ENCODE measurements around the gene HCAR2. TPM values are rescaled to one million over a fixed set of nuclear protein-coding genes. Genes with fewer than 3 reads are reported as not detected.
"Not testable (repeated sequence)": the region's sequence is repeated elsewhere in the genome, so short reads cannot be mapped to it uniquely, and the experiment has no call there.

Gene HCAR2
- total RNA-seq, 1 experiment from 2014 or later = not detected

- Mint-ChIP-seq H3K36me3 (ENCODE audit: insufficient read depth, unreplicated experiment) (peaks cover 3% of the 10 kb centered on the region), H3K4me3 (ENCODE audit: low read depth, unreplicated experiment) (no peak overlapping the region), H3K27me3 (ENCODE audit: unreplicated experiment) (no peaks in the 10 kb centered on the region), H3K27ac (ENCODE audit: unreplicated experiment) (no peak overlapping the region), H3K9me3 (ENCODE audit: low read depth, unreplicated experiment) (no peaks in the 10 kb centered on the region), H3K4me1 (ENCODE audit: low read depth, unreplicated experiment) (no peaks in the 10 kb centered on the region)
- intact Hi-C loops (cut with micrococcal nuclease; ENCODE audit: unreplicated experiment) = no loop called here
- CTCF ChIA-PET = no interaction called here
- no TSS peak for BruUV-seq (replicated peaks)
- TF ChIP-seq CTCF (IDR thresholded peaks at IDR 0.05; ENCODE audit: unreplicated experiment) = no peak
- DNase-seq = no peak
These were observed 16.6 kb downstream of the HCAR2 start for GRCh38 chr12:122686538-122686937.

GRCh38 chr12:122684297-122684813, 18.8 kb downstream of the HCAR2 start:
- no peaks in the 10 kb centered on the region for H3K27me3 Mint-ChIP-seq (ENCODE audit: unreplicated experiment)
- intact Hi-C loops (cut with micrococcal nuclease; ENCODE audit: unreplicated experiment) = no loop called here
- H3K4me3 Mint-ChIP-seq (ENCODE audit: low read depth, unreplicated experiment) = no peak overlapping the region
- no peaks in the 10 kb centered on the region for H3K9me3 Mint-ChIP-seq (ENCODE audit: low read depth, unreplicated experiment)
- peaks cover 3% of the 10 kb centered on the region for H3K36me3 Mint-ChIP-seq (ENCODE audit: insufficient read depth, unreplicated experiment)
- peaks cover 5% of the 10 kb centered on the region for H3K4me1 Mint-ChIP-seq (ENCODE audit: low read depth, unreplicated experiment)
- TF ChIP-seq CTCF (IDR thresholded peaks at IDR 0.05; ENCODE audit: unreplicated experiment) = no peak
- no peak overlapping the region for H3K27ac Mint-ChIP-seq (ENCODE audit: unreplicated experiment)
- BruUV-seq (replicated peaks) = no TSS peak
- DNase-seq = no peak
- CTCF ChIA-PET = interaction anchor here (0.5 kb wide), 1 partner anchor 9 kb away, joined by 4 read pairs; no protein-coding TSS in a partner anchor

GRCh38 chr12:122681814-122682213, 21.3 kb downstream of the HCAR2 start:
- no peak for DNase-seq
- peaks cover 7% of the 10 kb centered on the region for H3K36me3 Mint-ChIP-seq (ENCODE audit: insufficient read depth, unreplicated experiment)
- H3K27me3 Mint-ChIP-seq (ENCODE audit: unreplicated experiment) = no peaks in the 10 kb centered on the region

GRCh38 chr12:122680989-122681388, 22.2 kb downstream of the HCAR2 start:
- DNase-seq; intact Hi-C loops (cut with micrococcal nuclease; ENCODE audit: unreplicated experiment); H3K27ac Mint-ChIP-seq (ENCODE audit: unreplicated experiment); H3K9me3 Mint-ChIP-seq (ENCODE audit: low read depth, unreplicated experiment); H3K27me3 Mint-ChIP-seq (ENCODE audit: unreplicated experiment); H3K4me3 Mint-ChIP-seq (ENCODE audit: low read depth, unreplicated experiment); BruUV-seq (replicated peaks); H3K36me3 Mint-ChIP-seq (ENCODE audit: insufficient read depth, unreplicated experiment): not testable (repeated sequence)
- CTCF ChIA-PET = interaction anchor here (0.7 kb wide), 1 partner anchor 33 kb away, joined by 3 read pairs; no protein-coding TSS in a partner anchor
- H3K4me1 Mint-ChIP-seq (ENCODE audit: low read depth, unreplicated experiment) = peaks cover 12% of the 10 kb centered on the region

More at GRCh38 chr12:122681814-122682213, 21.3 kb downstream of the HCAR2 start:
- Mint-ChIP-seq H3K4me1 (ENCODE audit: low read depth, unreplicated experiment) (peaks cover 12% of the 10 kb centered on the region), H3K27ac (ENCODE audit: unreplicated experiment) (no peak overlapping the region), H3K9me3 (ENCODE audit: low read depth, unreplicated experiment) (no peaks in the 10 kb centered on the region), H3K4me3 (ENCODE audit: low read depth, unreplicated experiment) (no peak overlapping the region)
- BruUV-seq (replicated peaks) = no TSS peak
- CTCF ChIA-PET = no interaction called here
- TF ChIP-seq CTCF (IDR thresholded peaks at IDR 0.05; ENCODE audit: unreplicated experiment) = no peak
- intact Hi-C loops (cut with micrococcal nuclease; ENCODE audit: unreplicated experiment) = no loop called here

- BruUV-seq (replicated peaks); intact Hi-C loops (cut with micrococcal nuclease; ENCODE audit: unreplicated experiment): not testable (repeated sequence)
- H3K4me1 Mint-ChIP-seq (ENCODE audit: low read depth, unreplicated experiment) = peaks cover 12% of the 10 kb centered on the region
These were observed 26.4 kb downstream of the HCAR2 start for GRCh38 chr12:122676781-122677180.

GRCh38 chr12:122676015-122676414, 27.1 kb downstream of the HCAR2 start:
- H3K9me3 Mint-ChIP-seq (ENCODE audit: low read depth, unreplicated experiment); H3K27me3 Mint-ChIP-seq (ENCODE audit: unreplicated experiment); DNase-seq; H3K36me3 Mint-ChIP-seq (ENCODE audit: insufficient read depth, unreplicated experiment); BruUV-seq (replicated peaks); intact Hi-C loops (cut with micrococcal nuclease; ENCODE audit: unreplicated experiment); H3K27ac Mint-ChIP-seq (ENCODE audit: unreplicated experiment); CTCF ChIA-PET; H3K4me3 Mint-ChIP-seq (ENCODE audit: low read depth, unreplicated experiment): not testable (repeated sequence)
- H3K4me1 Mint-ChIP-seq (ENCODE audit: low read depth, unreplicated experiment) = peaks cover 12% of the 10 kb centered on the region

More at GRCh38 chr12:122676781-122677180, 26.4 kb downstream of the HCAR2 start:
- CTCF ChIA-PET; H3K4me3 Mint-ChIP-seq (ENCODE audit: low read depth, unreplicated experiment); H3K9me3 Mint-ChIP-seq (ENCODE audit: low read depth, unreplicated experiment); DNase-seq; H3K27ac Mint-ChIP-seq (ENCODE audit: unreplicated experiment); H3K36me3 Mint-ChIP-seq (ENCODE audit: insufficient read depth, unreplicated experiment); H3K27me3 Mint-ChIP-seq (ENCODE audit: unreplicated experiment): not testable (repeated sequence)

All from Calu3 (cell line).